ENCODE results near the gene CRTC3. TPM values are rescaled to one million over a fixed set of nuclear protein-coding genes. Genes with fewer than 3 reads are reported as not detected.

The CRTC3 gene
- total RNA-seq, 1 experiment from 2014 or later = 17.5 TPM

- no TSS peak for BruUV-seq (replicated peaks)
- DNase-seq = peak; percentile 37
- CTCF ChIA-PET = interaction anchor here (0.8 kb wide), 1 partner anchor 102 kb away, joined by 3 read pairs; no protein-coding TSS in a partner anchor
- Mint-ChIP-seq H3K27me3 (ENCODE audit: unreplicated experiment) (no peaks in the 10 kb centered on the region), H3K27ac (ENCODE audit: unreplicated experiment) (no peak overlapping the region), H3K9me3 (ENCODE audit: low read depth, unreplicated experiment) (no peaks in the 10 kb centered on the region), H3K4me3 (ENCODE audit: low read depth, unreplicated experiment) (peak overlapping the region; percentile 83), H3K36me3 (ENCODE audit: insufficient read depth, unreplicated experiment) (peaks cover 23% of the 10 kb centered on the region), H3K4me1 (ENCODE audit: low read depth, unreplicated experiment) (peaks cover 15% of the 10 kb centered on the region)
- no peak for TF ChIP-seq CTCF (IDR thresholded peaks at IDR 0.05; ENCODE audit: unreplicated experiment)
- intact Hi-C loops (cut with micrococcal nuclease; ENCODE audit: unreplicated experiment) = no loop called here
Observed at GRCh38 chr15:90530250-90531051, 728 bp downstream of the CRTC3 start.

DNA sequence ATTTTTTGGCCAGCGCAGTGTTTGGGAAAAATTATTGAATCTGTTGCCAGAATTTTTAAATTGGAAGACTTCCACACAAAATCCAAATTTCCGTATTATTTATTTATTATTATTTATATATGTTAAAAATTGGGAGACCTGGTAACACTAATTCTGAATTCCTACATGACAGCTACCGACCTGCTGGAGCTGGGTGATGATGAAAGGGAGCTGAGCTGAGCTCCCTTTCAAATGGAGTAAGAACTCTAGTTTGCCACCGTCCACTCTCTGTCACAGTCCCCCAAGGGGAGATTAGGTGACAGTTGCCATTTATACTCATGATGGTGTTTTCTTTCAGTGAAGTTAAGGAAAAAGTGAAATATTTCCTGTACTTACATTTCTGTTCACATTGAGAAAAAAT, 1.4 kb downstream of the CRTC3 start:
- Mint-ChIP-seq H3K27ac (ENCODE audit: unreplicated experiment) (no peak overlapping the region), H3K4me1 (ENCODE audit: low read depth, unreplicated experiment) (peaks cover 15% of the 10 kb centered on the region), H3K36me3 (ENCODE audit: insufficient read depth, unreplicated experiment) (peaks cover 23% of the 10 kb centered on the region), H3K4me3 (ENCODE audit: low read depth, unreplicated experiment) (peak overlapping the region; percentile 83), H3K9me3 (ENCODE audit: low read depth, unreplicated experiment) (no peaks in the 10 kb centered on the region), H3K27me3 (ENCODE audit: unreplicated experiment) (no peaks in the 10 kb centered on the region)
- intact Hi-C loops (cut with micrococcal nuclease; ENCODE audit: unreplicated experiment) = no loop called here
- CTCF ChIA-PET = interaction anchor here (0.8 kb wide), 1 partner anchor 101 kb away, joined by 3 read pairs; no protein-coding TSS in a partner anchor
- BruUV-seq (replicated peaks) = no TSS peak
- no peak for TF ChIP-seq CTCF (IDR thresholded peaks at IDR 0.05; ENCODE audit: unreplicated experiment)
- no peak for DNase-seq

DNA sequence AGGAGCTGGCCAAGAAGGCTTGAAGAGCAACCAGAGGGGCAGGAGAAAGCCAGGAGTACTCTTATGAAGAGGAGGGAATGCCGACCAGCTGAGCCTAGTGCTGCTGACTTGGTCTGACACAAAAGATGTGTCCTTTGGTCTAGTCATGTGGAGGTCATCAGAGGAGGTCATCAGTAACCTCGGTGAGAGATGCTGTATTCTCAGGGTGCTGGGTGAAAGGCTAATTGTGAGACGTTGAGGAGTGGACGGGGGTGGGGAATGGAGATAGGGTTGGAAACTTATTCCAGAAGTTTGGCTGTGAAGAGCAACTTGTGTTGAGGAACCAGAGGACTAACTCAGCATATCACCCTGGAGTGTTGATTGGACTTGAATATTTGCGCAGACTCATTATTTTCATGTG, 5.5 kb downstream of the CRTC3 start:
- H3K9me3 Mint-ChIP-seq (ENCODE audit: low read depth, unreplicated experiment) = no peaks in the 10 kb centered on the region
- TF ChIP-seq CTCF (IDR thresholded peaks at IDR 0.05; ENCODE audit: unreplicated experiment) = no peak
- CTCF ChIA-PET = interaction anchor here (0.5 to 0.8 kb wide), 2 partner anchors 11 to 56 kb away, joined by 3 to 4 read pairs; no protein-coding TSS in a partner anchor
- intact Hi-C loops (cut with micrococcal nuclease; ENCODE audit: unreplicated experiment) = no loop called here
- no TSS peak for BruUV-seq (replicated peaks)
- peaks cover 7% of the 10 kb centered on the region for H3K36me3 Mint-ChIP-seq (ENCODE audit: insufficient read depth, unreplicated experiment)
- no peak overlapping the region for H3K27ac Mint-ChIP-seq (ENCODE audit: unreplicated experiment)
- no peak overlapping the region for H3K4me3 Mint-ChIP-seq (ENCODE audit: low read depth, unreplicated experiment)
- DNase-seq = no peak
- H3K4me1 Mint-ChIP-seq (ENCODE audit: low read depth, unreplicated experiment) = peaks cover 7% of the 10 kb centered on the region
- H3K27me3 Mint-ChIP-seq (ENCODE audit: unreplicated experiment) = no peaks in the 10 kb centered on the region

GRCh38 chr15:90539789-90540188, 10.1 kb downstream of the CRTC3 start:
- H3K4me3 Mint-ChIP-seq (ENCODE audit: low read depth, unreplicated experiment) = no peak overlapping the region
- intact Hi-C loops (cut with micrococcal nuclease; ENCODE audit: unreplicated experiment) = no loop called here
- no peak for TF ChIP-seq CTCF (IDR thresholded peaks at IDR 0.05; ENCODE audit: unreplicated experiment)

More at GRCh38 chr15:90539789-90540188, 10.1 kb downstream of the CRTC3 start:
- Mint-ChIP-seq H3K4me1 (ENCODE audit: low read depth, unreplicated experiment) (no peaks in the 10 kb centered on the region), H3K36me3 (ENCODE audit: insufficient read depth, unreplicated experiment) (no peaks in the 10 kb centered on the region), H3K27ac (ENCODE audit: unreplicated experiment) (no peak overlapping the region), H3K27me3 (ENCODE audit: unreplicated experiment) (no peaks in the 10 kb centered on the region), H3K9me3 (ENCODE audit: low read depth, unreplicated experiment) (no peaks in the 10 kb centered on the region)
- no TSS peak for BruUV-seq (replicated peaks)
- CTCF ChIA-PET = interaction anchor here (0.6 kb wide), 1 partner anchor 486 kb away, joined by 3 read pairs; no protein-coding TSS in a partner anchor
- no peak for DNase-seq

Measured in Calu3 (cell line).